ENCODE measurements around the gene PROCA1. TPM values are rescaled to one million over a fixed set of nuclear protein-coding genes. Genes with fewer than 3 reads are reported as not detected.
A peak's percentile ranks its signal among the peaks of the same experiment; 100 is the strongest.

The PROCA1 gene
- total and polyA plus RNA-seq, 9 of the 15 experiments (the other 6 are each of a cell fraction or from before 2014, with no cell fraction given), result 0.78 to 16.2 (median 5.6) TPM

- TF ChIP-seq BCLAF1 (IDR thresholded peaks at IDR 0.05; ENCODE audit: borderline replicate concordance in 1 of 2, control insufficient read depth in 1 of 2, low read depth in 2 of 2, low read length in 1 of 2), result no peak
- no peak for TF ChIP-seq CHD1 (IDR thresholded peaks at IDR 0.05; ENCODE audit: low read length)
- TF ChIP-seq CBFB (CRISPR knock-in tag; IDR thresholded peaks at IDR 0.05), result peak; percentile 80; the same call in 1 of the 2 replicates
- TF ChIP-seq BRCA1 (IDR thresholded peaks at IDR 0.05), result no peak
- no peak for TF ChIP-seq BRCA1 (CRISPR knock-in tag; IDR thresholded peaks at IDR 0.05)
- peak; percentile 80 for TF ChIP-seq ZNF12 (CRISPR knock-in tag; IDR thresholded peaks at IDR 0.05)
- TF ChIP-seq, protein P1, sequence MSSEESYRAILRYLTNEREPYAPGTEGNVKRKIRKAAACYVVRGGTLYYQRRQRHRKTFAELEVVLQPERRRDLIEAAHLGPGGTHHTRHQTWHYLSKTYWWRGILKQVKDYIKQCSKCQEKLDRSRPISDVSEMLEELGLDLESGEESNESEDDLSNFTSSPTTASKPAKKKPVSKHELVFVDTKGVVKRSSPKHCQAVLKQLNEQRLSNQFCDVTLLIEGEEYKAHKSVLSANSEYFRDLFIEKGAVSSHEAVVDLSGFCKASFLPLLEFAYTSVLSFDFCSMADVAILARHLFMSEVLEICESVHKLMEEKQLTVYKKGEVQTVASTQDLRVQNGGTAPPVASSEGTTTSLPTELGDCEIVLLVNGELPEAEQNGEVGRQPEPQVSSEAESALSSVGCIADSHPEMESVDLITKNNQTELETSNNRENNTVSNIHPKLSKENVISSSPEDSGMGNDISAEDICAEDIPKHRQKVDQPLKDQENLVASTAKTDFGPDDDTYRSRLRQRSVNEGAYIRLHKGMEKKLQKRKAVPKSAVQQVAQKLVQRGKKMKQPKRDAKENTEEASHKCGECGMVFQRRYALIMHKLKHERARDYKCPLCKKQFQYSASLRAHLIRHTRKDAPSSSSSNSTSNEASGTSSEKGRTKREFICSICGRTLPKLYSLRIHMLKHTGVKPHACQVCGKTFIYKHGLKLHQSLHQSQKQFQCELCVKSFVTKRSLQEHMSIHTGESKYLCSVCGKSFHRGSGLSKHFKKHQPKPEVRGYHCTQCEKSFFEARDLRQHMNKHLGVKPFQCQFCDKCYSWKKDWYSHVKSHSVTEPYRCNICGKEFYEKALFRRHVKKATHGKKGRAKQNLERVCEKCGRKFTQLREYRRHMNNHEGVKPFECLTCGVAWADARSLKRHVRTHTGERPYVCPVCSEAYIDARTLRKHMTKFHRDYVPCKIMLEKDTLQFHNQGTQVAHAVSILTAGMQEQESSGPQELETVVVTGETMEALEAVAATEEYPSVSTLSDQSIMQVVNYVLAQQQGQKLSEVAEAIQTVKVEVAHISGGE (CRISPR knock-in tag; IDR thresholded peaks at IDR 0.05), result no peak
- no peak for TF ChIP-seq ARID3A (IDR thresholded peaks at IDR 0.05; ENCODE audit: borderline replicate concordance, low read depth, low read length)
- no peak; the same call in 1 of the 2 replicates for TF ChIP-seq NR1H2 (CRISPR knock-in tag; IDR thresholded peaks at IDR 0.05)
Observed at GRCh38 chr17:28710861-28711722, 596 bp downstream of the PROCA1 start (continued).
